Spleen (tissue), 11 donors: ENCODE data around the gene GAS7. TPM values are rescaled to one million over a fixed set of nuclear protein-coding genes. Genes with fewer than 3 reads are reported as not detected.

Experiments
- DNase-seq: peaks from one replicate; pipeline ENCODE4 v3.0.0-alpha.2; 2020
- H3K27ac ChIP-seq, 8 donors: fragments of 200-600 bp; sonication (generic) in 7 of 8; 1 replicate in 4 of 8; 2 replicates in 4 of 8; pipeline versions ENCODE4 v1.5.0 to v1.8.0; 2016 to 2021; ENCODE audit warnings: inconsistent platforms in 4 of 8, mild to moderate bottlenecking in 4 of 8, moderate library complexity in 1 of 8
- H3K27me3 ChIP-seq, 7 donors: fragments of 200-600 bp; sonication (generic) in 6 of 7; replicated peaks in 1 of 7; 1 replicate in 4 of 7; 2 replicates in 3 of 7; pipeline versions ENCODE4 v1.5.0 to v1.8.0; 2016 to 2021; ENCODE audit warnings: inconsistent platforms in 3 of 7, mild to moderate bottlenecking in 1 of 7
- H3K36me3 ChIP-seq, 6 donors: fragments of 200-600 bp; sonication (generic) in 5 of 6; 1 replicate in 4 of 6; 2 replicates in 2 of 6; pipeline versions ENCODE4 v1.5.0 to v1.8.0; 2016 to 2021; ENCODE audit warnings: inconsistent platforms in 2 of 6
- H3K4me1 ChIP-seq, 6 donors: fragments of 200-600 bp; sonication (generic) in 5 of 6; 1 replicate in 3 of 6; 2 replicates in 3 of 6; pipeline versions ENCODE4 v1.5.0 to v1.8.0; 2016 to 2021; ENCODE audit warnings: inconsistent platforms in 3 of 6
- H3K4me3 ChIP-seq, 8 donors: fragments of 200-600 bp; sonication (generic) in 7 of 8; 1 replicate in 4 of 8; 2 replicates in 4 of 8; pipeline versions ENCODE4 v1.5.0 to v1.8.0; 2016 to 2021; ENCODE audit warnings: inconsistent platforms in 4 of 8, mild to moderate bottlenecking in 4 of 8, moderate library complexity in 2 of 8
- H3K9me3 ChIP-seq, 8 donors: fragments of 200-600 bp; sonication (generic) in 7 of 8; 1 replicate in 4 of 8; 2 replicates in 4 of 8; pipeline versions ENCODE4 v1.5.0 to v1.8.0; 2016 to 2021; ENCODE audit warnings: inconsistent platforms in 4 of 8
- CTCF ChIP-seq, 11 experiments: fragments of 200-600 bp in 7 of 11; fragments of 450-650 bp in 4 of 11; sonication (generic) in 4 of 11; IDR thresholded peaks in 8 of 11; conservative IDR thresholded peaks in 3 of 11; 1 replicate in 7 of 11; 2 replicates in 4 of 11; pipeline versions ENCODE4 v1.4.0 to v1.8.0; 2016 to 2021; ENCODE audit warnings: antibody characterized with exemption in 11 of 11, inconsistent platforms in 4 of 11, mild to moderate bottlenecking in 1 of 11
- POLR2A ChIP-seq, 3 donors: fragments of 450-650 bp; IDR thresholded peaks; one replicate each; pipeline ENCODE4 v1.5.1; 2017; ENCODE audit warnings: antibody characterized with exemption in 3 of 3, mild to moderate bottlenecking in 1 of 3
- POLR2AphosphoS5 ChIP-seq, 3 donors: sonication (generic); formaldehyde crosslinking; IDR thresholded peaks; one replicate each; pipeline ENCODE4 v1.5.1; 2017; ENCODE audit warnings: antibody characterized with exemption in 3 of 3
- WGBS, 5 donors: extraction: QIAGEN DNeasy Blood & Tissue Kit in 3 of 5; methylation state at CpG; one replicate each; pipeline versions ENCODE4 v1.1.5 to v1.1.7; 2013 to 2018; 5-methylcytosine and 5-hydroxymethylcytosine counted together
- intact Hi-C: fragments of 100-400 bp; cut with DNase I; formaldehyde crosslinking; loops from one replicate; pipeline ENCODE4 v1.15.0; 2023; ENCODE audit warnings: low total_unique reads
- polyA plus RNA-seq, 3 donors: library from polyadenylated mRNA; stranded (reverse); fragments of 200-250 nt; gene quantifications; one replicate each; pipeline ENCODE4 v1.2.1, GENCODE V29; 2013
- total RNA-seq, 7 donors: library from RNA; depleted of rRNA in 3 of 7; stranded (reverse); fragments of >200 nt in 3 of 7; fragmentation: NEBNext Ultra II Directional in 4 of 7; extraction: Animal tissue kit (Norgen Biotek cat#: 25700) in 4 of 7; gene quantifications; one replicate each; pipeline versions ENCODE4 v1.1.0 to v1.2.1, GENCODE V29; 2016 to 2021
- donor health status: healthy with polysubstance abuse.
- donor health status: DM: no; HTN: no; CAD: no; lungs with moderate emphysema.
- donor health status: DM: no; HTN: no; CAD: no.
- donor health status: Bipolar disorder and iron deficiency.
- donor health status: healthy.
- donor health status: DM: no; HTN: no; CAD: no.
- donor health status: DM: yes; HTN: yes; CAD: no.

The GAS7 gene
- total and polyA plus RNA-seq, 10 donors: 4.1 to 127 (median 60.9) TPM

- Histone ChIP-seq H3K27ac (peak overlapping the region in 5 of 8 donors; percentile 53 to 61 (median 57)), H3K4me1 (peaks cover 0 to 53% (median 17%) of the 10 kb centered on the region in 6 donors), H3K9me3 (no peaks in the 10 kb centered on the region), H3K36me3 (no peaks in the 10 kb centered on the region), H3K27me3 (no peaks in the 10 kb centered on the region), H3K4me3 (no peak overlapping the region)
- no peak for DNase-seq
- intact Hi-C loops: no loop called here
- WGBS, 5 donors: 41 to 53% (median 46%) methylated on average over 12 of the region's 12 CpGs
- TF ChIP-seq CTCF (IDR thresholded peaks at IDR 0.05 in 8 of 11, conservative IDR thresholded peaks at IDR 0.05 in 3 of 11) (no peak), POLR2AphosphoS5 (IDR thresholded peaks at IDR 0.05) (peak in 1 of 3 donors; percentile 71)
These were observed 62.7 kb downstream of the GAS7 start for GRCh38 chr17:10135539-10136257.

GRCh38 chr17:10130677-10131076 lies 67.7 kb downstream of the GAS7 start:
- H3K27me3 ChIP-seq: no peaks in the 10 kb centered on the region
- 41 to 64% (median 48%) methylated on average over 5 of the region's 5 CpGs for WGBS, 5 donors
- intact Hi-C loops: no loop called here
- no peak for DNase-seq
- TF ChIP-seq CTCF (IDR thresholded peaks at IDR 0.05 in 8 of 11, conservative IDR thresholded peaks at IDR 0.05 in 3 of 11) (no peak), POLR2AphosphoS5 (IDR thresholded peaks at IDR 0.05) (no peak), POLR2A (IDR thresholded peaks at IDR 0.05) (no peak)
- peak overlapping the region in 2 of 8 donors; percentile 17 to 21 for H3K27ac ChIP-seq
- H3K4me3 ChIP-seq: no peak overlapping the region
- no peaks in the 10 kb centered on the region for H3K36me3 ChIP-seq
- peaks cover 12 to 61% (median 30%) of the 10 kb centered on the region in 6 donors for H3K4me1 ChIP-seq
- H3K9me3 ChIP-seq: no peaks in the 10 kb centered on the region

GRCh38 chr17:10130263-10130662 lies 68.1 kb downstream of the GAS7 start:
- Histone ChIP-seq H3K27ac (peak overlapping the region in 1 of 8 donors; percentile 21), H3K4me1 (peaks cover 13 to 61% (median 27%) of the 10 kb centered on the region in 6 donors), H3K36me3 (no peaks in the 10 kb centered on the region), H3K4me3 (no peak overlapping the region), H3K27me3 (no peaks in the 10 kb centered on the region), H3K9me3 (no peaks in the 10 kb centered on the region)
- WGBS, 5 donors: 46 to 76% (median 73%) methylated on average over 5 of the region's 5 CpGs
- TF ChIP-seq POLR2A (IDR thresholded peaks at IDR 0.05) (no peak), POLR2AphosphoS5 (IDR thresholded peaks at IDR 0.05) (no peak), CTCF (IDR thresholded peaks at IDR 0.05 in 8 of 11, conservative IDR thresholded peaks at IDR 0.05 in 3 of 11) (no peak)
- no peak for DNase-seq
- intact Hi-C loops: no loop called here

GRCh38 chr17:10127819-10128425 lies 70.5 kb downstream of the GAS7 start:
- H3K9me3 ChIP-seq: no peaks in the 10 kb centered on the region
- no peaks in the 10 kb centered on the region for H3K36me3 ChIP-seq
- no peak overlapping the region for H3K4me3 ChIP-seq
- intact Hi-C loops: no loop called here
- no peaks in the 10 kb centered on the region for H3K27me3 ChIP-seq
- TF ChIP-seq POLR2AphosphoS5 (IDR thresholded peaks at IDR 0.05) (peak; percentile 62 to 82 (median 77)), POLR2A (IDR thresholded peaks at IDR 0.05) (no peak)
- peak overlapping the region in 7 of 8 donors; percentile 41 to 74 (median 63) for H3K27ac ChIP-seq
- H3K4me1 ChIP-seq: peaks cover 13 to 63% (median 27%) of the 10 kb centered on the region in 6 donors
- WGBS, 5 donors: 38 to 53% (median 45%) methylated on average over 14 to 19 of the region's 19 CpGs
- peak; percentile 85 for DNase-seq
